Measurements from ENCODE around the gene SOX14. TPM values are rescaled to one million over a fixed set of nuclear protein-coding genes. Genes with fewer than 3 reads are reported as not detected.

Gene SOX14
- total RNA-seq, 4 donors from 2014 or later, result not detected

GRCh38 chr3:137767538-137768360, 3.6 kb downstream of the SOX14 start:
- Histone ChIP-seq H3K4me1 (peaks cover 4 to 55% (median 34%) of the 10 kb centered on the region in 4 donors), H3K27ac (no peak overlapping the region), H3K36me3 (no peaks in the 10 kb centered on the region), H3K4me3 (peak overlapping the region in 3 of 4 donors; percentile 7 to 46 (median 18)), H3K27me3 (peaks cover 100% of the 10 kb centered on the region), H3K9me3 (no peaks in the 10 kb centered on the region)
- intact Hi-C loops (cut with DNase I; ENCODE audit: low total_unique reads) (no loop called here), in situ Hi-C loops (cut with MboI; ENCODE audit: low pct_ligation_motif_present in 1 of 4, low pct_unique_long_range_greater_than_20kb in 1 of 4, low sequenced_read_pairs in 3 of 4) (no loop called here)
- WGBS, 2 donors (ENCODE audit: low coverage in 1 of 2), result 8 to 15% methylated on average over 14 to 36 of the region's 36 CpGs
- TF ChIP-seq POLR2AphosphoS5 (IDR thresholded peaks at IDR 0.05) (no peak), CTCF (IDR thresholded peaks at IDR 0.05) (no peak), POLR2A (IDR thresholded peaks at IDR 0.05) (no peak)
- DNase-seq, result no peak

- DNase-seq, result no peak
These were observed 4.5 kb downstream of the SOX14 start for GRCh38 chr3:137768361-137769321.

GRCh38 chr3:137769322-137770065, 5.4 kb downstream of the SOX14 start:
- Histone ChIP-seq H3K9me3 (no peaks in the 10 kb centered on the region), H3K4me3 (no peak overlapping the region), H3K27ac (no peak overlapping the region), H3K27me3 (peaks cover 100% of the 10 kb centered on the region), H3K4me1 (peaks cover 4 to 40% (median 31%) of the 10 kb centered on the region in 4 donors), H3K36me3 (no peaks in the 10 kb centered on the region)
- intact Hi-C loops (cut with DNase I; ENCODE audit: low total_unique reads) (no loop called here), in situ Hi-C loops (cut with MboI; ENCODE audit: low pct_ligation_motif_present in 1 of 4, low pct_unique_long_range_greater_than_20kb in 1 of 4, low sequenced_read_pairs in 3 of 4) (no loop called here)
- 21% methylated on average over 23 of the region's 23 CpGs; no CpG with 5 or more reads in 1 of the 2 donors for WGBS, 2 donors (ENCODE audit: low coverage in 1 of 2)
- TF ChIP-seq POLR2A (IDR thresholded peaks at IDR 0.05) (no peak), POLR2AphosphoS5 (IDR thresholded peaks at IDR 0.05) (no peak), EP300 (IDR thresholded peaks at IDR 0.05; ENCODE audit: low read depth) (no peak), CTCF (IDR thresholded peaks at IDR 0.05) (no peak)
- no peak for DNase-seq

More at GRCh38 chr3:137768361-137769321, 4.5 kb downstream of the SOX14 start:
- H3K4me3 ChIP-seq, result peak overlapping the region in 3 of 4 donors; percentile 7 to 46 (median 18)
- H3K27ac ChIP-seq, result no peak overlapping the region
- intact Hi-C loops (cut with DNase I; ENCODE audit: low total_unique reads), result no loop called here
- no peak for TF ChIP-seq EP300 (IDR thresholded peaks at IDR 0.05; ENCODE audit: low read depth)
- no peak for TF ChIP-seq POLR2A (IDR thresholded peaks at IDR 0.05)
- no peak for TF ChIP-seq POLR2AphosphoS5 (IDR thresholded peaks at IDR 0.05)
- no peak for TF ChIP-seq CTCF (IDR thresholded peaks at IDR 0.05)
- in situ Hi-C loops (cut with MboI; ENCODE audit: low pct_ligation_motif_present in 1 of 4, low pct_unique_long_range_greater_than_20kb in 1 of 4, low sequenced_read_pairs in 3 of 4), result no loop called here
- H3K9me3 ChIP-seq, result no peaks in the 10 kb centered on the region
- H3K27me3 ChIP-seq, result peaks cover 100% of the 10 kb centered on the region
- WGBS, 2 donors (ENCODE audit: low coverage in 1 of 2), result 0 to 8% methylated on average over 1 to 59 of the region's 59 CpGs
- H3K36me3 ChIP-seq, result no peaks in the 10 kb centered on the region
- H3K4me1 ChIP-seq, result peaks cover 4 to 48% (median 34%) of the 10 kb centered on the region in 4 donors
